Bronchial epithelial cell (primary cell): ENCODE data around the gene FRY. TPM values are rescaled to one million over a fixed set of nuclear protein-coding genes. Genes with fewer than 3 reads are reported as not detected.

ENCODE experiments used
- DNase-seq: peaks from one replicate; pipeline ENCODE4 v3.0.0-alpha.2; 2010; ENCODE audit warnings: low read depth
- FAIRE-seq: peaks from 2 replicates; lab custom pipeline; 2011; peaks lifted over from hg19 to GRCh38; lab: Jason Lieb, UNC
- H3K27me3 ChIP-seq: 2 replicates; pipeline ENCODE4 v1.5.1; 2011; ENCODE audit warnings: low read length; ENCODE audit not compliant: control insufficient read depth, insufficient read depth
- H3K36me3 ChIP-seq: 2 replicates; pipeline ENCODE4 v1.5.1; 2011; ENCODE audit warnings: low read length; ENCODE audit not compliant: control insufficient read depth, insufficient read depth
- H3K4me3 ChIP-seq: 2 replicates; pipeline ENCODE4 v1.5.1; 2011; ENCODE audit warnings: mild to moderate bottlenecking, low read depth, low read length, control low read depth
- CTCF ChIP-seq: IDR thresholded peaks from 2 replicates; pipeline ENCODE4 v1.5.1; 2011; ENCODE audit warnings: mild to moderate bottlenecking, moderate library complexity, low read length, control low read depth, inconsistent platforms; ENCODE audit not compliant: insufficient read depth, severe bottlenecking
- total RNA-seq: library from RNA; depleted of rRNA; stranded (reverse); fragments of >200 nt; gene quantifications from 2 replicates; pipeline ENCODE4 v1.2.1, GENCODE V29; 2014

Gene FRY
- total RNA-seq, 1 donor from 2014 or later, result 0.79 TPM

GRCh38 chr13:32019612-32020233, 11.9 kb upstream of the FRY start:
- FAIRE-seq, result no peak
- peak; percentile 52 for DNase-seq
- Histone ChIP-seq H3K36me3 (no peaks in the 10 kb centered on the region), H3K27me3 (no peaks in the 10 kb centered on the region), H3K4me3 (no peak overlapping the region)
- peak; percentile 68 for TF ChIP-seq CTCF

DNA sequence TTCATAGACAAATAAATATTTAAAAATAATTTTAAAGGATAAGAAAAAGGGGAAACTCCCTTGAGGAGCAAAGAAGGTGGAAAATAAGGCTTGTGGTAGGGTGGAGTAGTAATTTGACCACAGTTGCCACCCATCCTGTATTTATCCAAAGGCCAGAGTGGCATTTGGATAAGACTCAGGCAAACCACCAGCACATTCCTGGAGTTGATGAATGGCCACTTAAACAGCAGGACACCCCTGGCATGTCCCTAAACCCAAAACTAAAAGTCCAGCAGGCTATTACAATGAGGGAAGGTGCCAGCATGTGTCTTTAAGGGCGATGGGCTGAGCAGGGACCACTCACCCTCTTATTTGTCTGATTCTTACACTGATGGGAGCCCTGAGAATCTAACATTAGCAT, 9.8 kb upstream of the FRY start:
- TF ChIP-seq CTCF, result no peak
- no peak for DNase-seq
- FAIRE-seq, result no peak
- Histone ChIP-seq H3K36me3 (no peaks in the 10 kb centered on the region), H3K27me3 (no peaks in the 10 kb centered on the region), H3K4me3 (no peak overlapping the region)

- H3K4me3 ChIP-seq, result no peak overlapping the region
- no peaks in the 10 kb centered on the region for H3K27me3 ChIP-seq
- TF ChIP-seq CTCF, result no peak
- no peak for DNase-seq
- no peaks in the 10 kb centered on the region for H3K36me3 ChIP-seq
- FAIRE-seq, result no peak
Measured at GRCh38 chr13:32022311-32022710, 9.3 kb upstream of the FRY start.

DNA sequence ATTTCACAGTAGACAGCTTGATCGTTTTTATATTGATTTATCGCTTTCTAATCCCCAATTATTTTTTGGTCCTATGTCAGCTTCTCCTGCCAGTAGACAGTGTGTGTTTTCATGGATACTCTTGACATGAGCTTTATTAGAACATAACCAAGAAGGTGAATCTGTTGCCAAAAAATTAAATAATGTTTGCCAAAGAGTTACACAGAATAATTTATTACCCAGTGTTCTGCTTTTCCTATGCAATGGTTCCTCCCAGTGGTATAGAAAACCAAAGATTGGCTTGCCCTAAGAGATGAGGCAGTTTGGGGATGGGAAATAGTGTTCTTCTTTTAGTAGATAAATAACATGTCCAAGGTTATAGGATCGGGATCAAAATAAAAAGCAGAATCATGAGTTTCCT, 8.5 kb upstream of the FRY start:
- no peak overlapping the region for H3K4me3 ChIP-seq
- H3K36me3 ChIP-seq, result no peaks in the 10 kb centered on the region
- DNase-seq, result no peak
- H3K27me3 ChIP-seq, result no peaks in the 10 kb centered on the region
- FAIRE-seq, result no peak
- no peak for TF ChIP-seq CTCF

- TF ChIP-seq CTCF, result no peak
- no peaks in the 10 kb centered on the region for H3K27me3 ChIP-seq
Measured at GRCh38 chr13:32023698-32024097, 7.9 kb upstream of the FRY start.

GRCh38 chr13:32024750-32025149, 6.8 kb upstream of the FRY start:
- FAIRE-seq, result no peak
- H3K36me3 ChIP-seq, result no peaks in the 10 kb centered on the region

More at GRCh38 chr13:32023698-32024097, 7.9 kb upstream of the FRY start:
- DNase-seq, result no peak
- FAIRE-seq, result no peak
- no peak overlapping the region for H3K4me3 ChIP-seq
- no peaks in the 10 kb centered on the region for H3K36me3 ChIP-seq

More at GRCh38 chr13:32024750-32025149, 6.8 kb upstream of the FRY start:
- no peak for TF ChIP-seq CTCF
- H3K4me3 ChIP-seq, result no peak overlapping the region
- H3K27me3 ChIP-seq, result no peaks in the 10 kb centered on the region
- DNase-seq, result no peak
